PC-9 (cell line): ENCODE results near the gene RHOF.

Source experiments
- CTCF ChIP-seq: fragments of 200-600 bp; sonication (generic); conservative IDR thresholded peaks from 2 replicates; pipeline ENCODE4 v1.6.1; 2017; ENCODE audit warnings: mixed run types, antibody characterized with exemption, mild to moderate bottlenecking, moderate library complexity
- EZH2 ChIP-seq: fragments of 200-600 bp; sonication (generic); IDR thresholded peaks from 2 replicates; pipeline ENCODE4 v1.8.0; 2017; ENCODE audit warnings: antibody characterized with exemption, low read depth

GRCh38 chr12:121751034-121751433 is 42.5 kb downstream of the RHOF start:
- TF ChIP-seq CTCF, result no peak
- no peak for TF ChIP-seq EZH2
